HEK293 (cell line): ENCODE measurements around the gene PNPLA5.
A peak's percentile ranks its signal among the peaks of the same experiment; 100 is the strongest.

ENCODE experiments used
- CTCF ChIA-PET: fragments of 350-600 bp; formaldehyde crosslinking; extraction: SDS; loops from one replicate; lab custom pipeline; 2021; ENCODE audit warnings: antibody characterized with exemption; lab: Yijun Ruan, JAX
- POLR2A ChIA-PET: fragments of 300-600 bp; formaldehyde crosslinking; extraction: SDS; loops from one replicate; lab custom pipeline; 2020; ENCODE audit warnings: antibody characterized with exemption, inconsistent platforms; lab: Yijun Ruan, JAX
- H3K27ac ChIP-seq: fragments of 200-500 bp; sonication (Bioruptor generic); 2 replicates; pipeline ENCODE4 v1.5.1; 2014; ENCODE audit warnings: low read depth, low read length, control low read depth, inconsistent platforms; ENCODE audit errors: extremely low read depth
- H3K36me3 ChIP-seq, 2 experiments: fragments of 200-500 bp in 1 of 2; sonication (Bioruptor generic) in 1 of 2; 1 replicate in 1 of 2; 2 replicates in 1 of 2; pipeline ENCODE4 v1.5.1; 2014 to 2017; ENCODE audit warnings: inconsistent platforms in 2 of 2, low read length in 2 of 2; ENCODE audit not compliant: control insufficient read depth in 2 of 2, insufficient read depth in 1 of 2
- H3K4me1 ChIP-seq: fragments of 200-500 bp; sonication (Bioruptor generic); 2 replicates; pipeline ENCODE4 v1.5.1; 2014; ENCODE audit warnings: mild to moderate bottlenecking, low read length, inconsistent platforms; ENCODE audit not compliant: control insufficient read depth, insufficient read depth
- H3K4me3 ChIP-seq: 2 replicates; pipeline ENCODE4 v1.5.1; 2011; ENCODE audit warnings: low read depth, mild to moderate bottlenecking, control low read depth, low read length, moderate library complexity
- H3K9me3 ChIP-seq: fragments of 200-500 bp; sonication (Bioruptor generic); 2 replicates; pipeline ENCODE4 v1.5.1; 2014; ENCODE audit warnings: low read depth, low read length, inconsistent platforms; ENCODE audit not compliant: control insufficient read depth, insufficient read depth
- OSR2 ChIP-seq: fragments of 450-650 bp; formaldehyde crosslinking; IDR thresholded peaks from 2 replicates; pipeline ENCODE4 v1.5.1; 2016; ENCODE audit warnings: missing biosample characterization, missing genetic modification characterization
- ZFP69B ChIP-seq: fragments of 450-650 bp; formaldehyde crosslinking; IDR thresholded peaks from 2 replicates; pipeline ENCODE4 v1.5.1; 2016; ENCODE audit warnings: missing biosample characterization, missing genetic modification characterization
- ZNF132 ChIP-seq: fragments of 450-650 bp; formaldehyde crosslinking; IDR thresholded peaks from 2 replicates; pipeline ENCODE4 v1.5.1; 2017; ENCODE audit warnings: missing biosample characterization, missing genetic modification characterization, borderline replicate concordance
- ZNF350 ChIP-seq: fragments of 450-650 bp; formaldehyde crosslinking; IDR thresholded peaks from 2 replicates; pipeline ENCODE4 v1.5.0; 2017; ENCODE audit warnings: missing biosample characterization, mild to moderate bottlenecking, missing genetic modification characterization
- ZNF544 ChIP-seq: fragments of 450-650 bp; formaldehyde crosslinking; IDR thresholded peaks from 2 replicates; pipeline ENCODE4 v1.5.0; 2017; ENCODE audit warnings: missing biosample characterization, missing genetic modification characterization
- ZNF629 ChIP-seq: fragments of 450-650 bp; formaldehyde crosslinking; IDR thresholded peaks from 2 replicates; pipeline ENCODE4 v1.5.1; 2017; ENCODE audit warnings: missing biosample characterization, missing genetic modification characterization
- ZNF654 ChIP-seq: fragments of 450-650 bp; formaldehyde crosslinking; IDR thresholded peaks from 2 replicates; pipeline ENCODE4 v1.5.1; 2016; ENCODE audit warnings: low read depth, missing biosample characterization, missing genetic modification characterization
- ZNF660 ChIP-seq: fragments of 450-650 bp; IDR thresholded peaks from 2 replicates; pipeline ENCODE4 v1.5.1; 2018; ENCODE audit warnings: missing biosample characterization, mild to moderate bottlenecking, missing genetic modification characterization
- ZNF76 ChIP-seq: fragments of 450-650 bp; formaldehyde crosslinking; IDR thresholded peaks from 2 replicates; pipeline ENCODE4; 2016; ENCODE audit warnings: low read depth, missing biosample characterization, missing genetic modification characterization, borderline replicate concordance
- ZNF837 ChIP-seq: fragments of 450-650 bp; formaldehyde crosslinking; IDR thresholded peaks from 2 replicates; pipeline ENCODE4 v1.5.1; 2016; ENCODE audit warnings: missing biosample characterization, missing genetic modification characterization
- TF ChIP-seq, protein P1 (sequence below): fragments of 450-650 bp; formaldehyde crosslinking; IDR thresholded peaks from 2 replicates; pipeline ENCODE4 v1.5.1; 2016; ENCODE audit warnings: missing biosample characterization, missing genetic modification characterization
- TF ChIP-seq, protein P2 (sequence below): fragments of 450-650 bp; formaldehyde crosslinking; IDR thresholded peaks from 2 replicates; pipeline ENCODE4 v1.5.1; 2017; ENCODE audit warnings: missing biosample characterization, missing genetic modification characterization
- TF ChIP-seq, protein P3 (sequence below): fragments of 450-650 bp; formaldehyde crosslinking; IDR thresholded peaks from 2 replicates; pipeline ENCODE4 v1.5.1; 2016; ENCODE audit warnings: missing biosample characterization, missing genetic modification characterization, low read depth
- TF ChIP-seq, protein P4 (sequence below): fragments of 450-650 bp; formaldehyde crosslinking; IDR thresholded peaks from 2 replicates; pipeline ENCODE4 v1.5.1; 2016; ENCODE audit warnings: missing biosample characterization, missing genetic modification characterization, borderline replicate concordance

The PNPLA5 gene

DNA sequence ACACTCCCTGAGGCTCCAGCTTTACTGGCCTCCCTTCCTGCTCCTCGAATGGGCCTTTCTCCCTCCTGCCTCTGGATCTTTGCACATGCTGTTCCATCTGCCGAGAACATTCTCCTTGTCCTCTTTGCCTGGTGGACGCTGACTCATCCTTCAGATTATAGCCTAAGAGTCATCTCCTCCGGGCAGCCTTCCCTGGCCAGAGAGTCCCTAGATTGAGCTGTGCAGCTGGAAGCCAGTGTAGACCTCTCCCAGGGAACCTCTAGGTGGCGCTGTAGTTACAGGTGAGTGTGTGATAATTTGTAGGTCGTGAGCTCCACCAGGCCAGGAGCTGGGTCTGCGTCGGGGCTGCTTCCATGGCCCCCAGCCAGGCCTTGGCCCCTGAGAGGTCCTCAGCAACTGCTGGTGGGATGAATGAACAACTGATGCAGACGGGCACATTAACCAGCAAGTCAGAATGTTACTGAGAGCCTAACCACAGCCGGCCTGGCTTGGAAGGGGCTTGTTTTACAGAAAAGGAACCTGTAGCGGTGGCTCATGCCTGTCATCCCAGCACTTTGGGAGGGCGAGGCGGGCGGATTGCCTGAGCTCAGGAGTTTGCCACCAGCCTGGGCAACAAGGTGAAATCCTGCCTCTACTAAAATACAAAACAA is 8.7 kb downstream of the PNPLA5 start (continued):
- TF ChIP-seq, protein P1, sequence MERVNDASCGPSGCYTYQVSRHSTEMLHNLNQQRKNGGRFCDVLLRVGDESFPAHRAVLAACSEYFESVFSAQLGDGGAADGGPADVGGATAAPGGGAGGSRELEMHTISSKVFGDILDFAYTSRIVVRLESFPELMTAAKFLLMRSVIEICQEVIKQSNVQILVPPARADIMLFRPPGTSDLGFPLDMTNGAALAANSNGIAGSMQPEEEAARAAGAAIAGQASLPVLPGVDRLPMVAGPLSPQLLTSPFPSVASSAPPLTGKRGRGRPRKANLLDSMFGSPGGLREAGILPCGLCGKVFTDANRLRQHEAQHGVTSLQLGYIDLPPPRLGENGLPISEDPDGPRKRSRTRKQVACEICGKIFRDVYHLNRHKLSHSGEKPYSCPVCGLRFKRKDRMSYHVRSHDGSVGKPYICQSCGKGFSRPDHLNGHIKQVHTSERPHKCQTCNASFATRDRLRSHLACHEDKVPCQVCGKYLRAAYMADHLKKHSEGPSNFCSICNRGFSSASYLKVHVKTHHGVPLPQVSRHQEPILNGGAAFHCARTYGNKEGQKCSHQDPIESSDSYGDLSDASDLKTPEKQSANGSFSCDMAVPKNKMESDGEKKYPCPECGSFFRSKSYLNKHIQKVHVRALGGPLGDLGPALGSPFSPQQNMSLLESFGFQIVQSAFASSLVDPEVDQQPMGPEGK: 0 out of 2 replicates have a peak, but pooled peaks have one; percentile 25
- peak; percentile 77 for TF ChIP-seq ZNF654 (tag by site-specific recombination)
- no peak for TF ChIP-seq OSR2 (tag by site-specific recombination)
- TF ChIP-seq, protein P2, sequence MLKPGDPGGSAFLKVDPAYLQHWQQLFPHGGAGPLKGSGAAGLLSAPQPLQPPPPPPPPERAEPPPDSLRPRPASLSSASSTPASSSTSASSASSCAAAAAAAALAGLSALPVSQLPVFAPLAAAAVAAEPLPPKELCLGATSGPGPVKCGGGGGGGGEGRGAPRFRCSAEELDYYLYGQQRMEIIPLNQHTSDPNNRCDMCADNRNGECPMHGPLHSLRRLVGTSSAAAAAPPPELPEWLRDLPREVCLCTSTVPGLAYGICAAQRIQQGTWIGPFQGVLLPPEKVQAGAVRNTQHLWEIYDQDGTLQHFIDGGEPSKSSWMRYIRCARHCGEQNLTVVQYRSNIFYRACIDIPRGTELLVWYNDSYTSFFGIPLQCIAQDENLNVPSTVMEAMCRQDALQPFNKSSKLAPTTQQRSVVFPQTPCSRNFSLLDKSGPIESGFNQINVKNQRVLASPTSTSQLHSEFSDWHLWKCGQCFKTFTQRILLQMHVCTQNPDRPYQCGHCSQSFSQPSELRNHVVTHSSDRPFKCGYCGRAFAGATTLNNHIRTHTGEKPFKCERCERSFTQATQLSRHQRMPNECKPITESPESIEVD: no peak
- peak; percentile 7; the same call in 1 of the 2 replicates for TF ChIP-seq ZNF76 (tag by site-specific recombination)
- no peak for TF ChIP-seq ZNF660 (tag by site-specific recombination)
- peak; percentile 22; the same call in 1 of the 2 replicates for TF ChIP-seq ZNF629 (tag by site-specific recombination)
- no peak for TF ChIP-seq ZNF544 (tag by site-specific recombination)
- TF ChIP-seq, protein P3, sequence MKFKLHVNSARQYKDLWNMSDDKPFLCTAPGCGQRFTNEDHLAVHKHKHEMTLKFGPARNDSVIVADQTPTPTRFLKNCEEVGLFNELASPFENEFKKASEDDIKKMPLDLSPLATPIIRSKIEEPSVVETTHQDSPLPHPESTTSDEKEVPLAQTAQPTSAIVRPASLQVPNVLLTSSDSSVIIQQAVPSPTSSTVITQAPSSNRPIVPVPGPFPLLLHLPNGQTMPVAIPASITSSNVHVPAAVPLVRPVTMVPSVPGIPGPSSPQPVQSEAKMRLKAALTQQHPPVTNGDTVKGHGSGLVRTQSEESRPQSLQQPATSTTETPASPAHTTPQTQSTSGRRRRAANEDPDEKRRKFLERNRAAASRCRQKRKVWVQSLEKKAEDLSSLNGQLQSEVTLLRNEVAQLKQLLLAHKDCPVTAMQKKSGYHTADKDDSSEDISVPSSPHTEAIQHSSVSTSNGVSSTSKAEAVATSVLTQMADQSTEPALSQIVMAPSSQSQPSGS: no peak

DNA sequence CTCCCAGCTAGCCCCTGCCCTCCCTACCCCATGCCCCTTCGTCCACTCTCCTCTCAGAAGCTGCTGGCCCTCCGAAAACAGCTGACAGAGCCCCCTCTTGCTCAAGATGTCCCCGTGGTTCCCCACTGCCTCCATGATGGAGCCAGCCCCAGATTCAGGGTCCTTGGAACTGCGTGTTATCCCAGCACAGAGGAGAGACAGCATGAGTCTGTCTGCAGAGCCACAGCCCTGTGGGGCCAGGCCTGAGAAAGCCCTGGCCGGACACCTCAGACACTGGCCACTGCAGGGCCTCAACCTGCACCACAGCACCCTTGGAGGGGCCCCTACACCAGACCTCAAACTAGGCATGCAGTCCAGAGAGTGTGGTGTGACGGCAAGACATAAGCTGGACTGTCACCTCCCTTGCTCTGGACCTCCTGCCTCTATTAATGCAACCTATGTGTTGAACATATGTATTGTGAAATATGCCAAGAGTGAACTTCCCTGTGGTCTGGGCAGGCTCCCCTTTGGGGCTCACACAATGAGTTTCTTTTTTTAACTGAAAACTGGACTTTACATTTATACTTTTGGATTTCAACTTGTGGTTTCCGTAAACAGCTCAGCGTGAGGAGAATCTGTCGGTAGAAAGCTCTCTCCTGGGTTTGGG is 9.6 kb downstream of the PNPLA5 start:
- ChIA-PET POLR2A (interaction anchor here (1.1 kb wide), 1 partner anchor 70 kb away, joined by 4 read pairs; the partner anchor contains the start of gene EFCAB6), CTCF (interaction anchor here (0.6 to 4.6 kb wide), 37 partner anchors 9 to 1340 kb away, joined by 3 to 109 read pairs (median 4); partner anchors contain the start of genes PNPLA5 and SULT4A1)

More for the DNA sequence above, 9.6 kb downstream of the PNPLA5 start:
- Histone ChIP-seq H3K27ac (no peak overlapping the region), H3K4me1 (no peaks in the 10 kb centered on the region), H3K4me3 (no peak overlapping the region), H3K9me3 (no peaks in the 10 kb centered on the region), H3K36me3 (no peaks in the 10 kb centered on the region)
- TF ChIP-seq ZNF837 (tag by site-specific recombination) (no peak), ZNF132 (tag by site-specific recombination) (no peak), ZFP69B (tag by site-specific recombination) (no peak), ZNF350 (tag by site-specific recombination) (no peak)
- TF ChIP-seq, protein P4, sequence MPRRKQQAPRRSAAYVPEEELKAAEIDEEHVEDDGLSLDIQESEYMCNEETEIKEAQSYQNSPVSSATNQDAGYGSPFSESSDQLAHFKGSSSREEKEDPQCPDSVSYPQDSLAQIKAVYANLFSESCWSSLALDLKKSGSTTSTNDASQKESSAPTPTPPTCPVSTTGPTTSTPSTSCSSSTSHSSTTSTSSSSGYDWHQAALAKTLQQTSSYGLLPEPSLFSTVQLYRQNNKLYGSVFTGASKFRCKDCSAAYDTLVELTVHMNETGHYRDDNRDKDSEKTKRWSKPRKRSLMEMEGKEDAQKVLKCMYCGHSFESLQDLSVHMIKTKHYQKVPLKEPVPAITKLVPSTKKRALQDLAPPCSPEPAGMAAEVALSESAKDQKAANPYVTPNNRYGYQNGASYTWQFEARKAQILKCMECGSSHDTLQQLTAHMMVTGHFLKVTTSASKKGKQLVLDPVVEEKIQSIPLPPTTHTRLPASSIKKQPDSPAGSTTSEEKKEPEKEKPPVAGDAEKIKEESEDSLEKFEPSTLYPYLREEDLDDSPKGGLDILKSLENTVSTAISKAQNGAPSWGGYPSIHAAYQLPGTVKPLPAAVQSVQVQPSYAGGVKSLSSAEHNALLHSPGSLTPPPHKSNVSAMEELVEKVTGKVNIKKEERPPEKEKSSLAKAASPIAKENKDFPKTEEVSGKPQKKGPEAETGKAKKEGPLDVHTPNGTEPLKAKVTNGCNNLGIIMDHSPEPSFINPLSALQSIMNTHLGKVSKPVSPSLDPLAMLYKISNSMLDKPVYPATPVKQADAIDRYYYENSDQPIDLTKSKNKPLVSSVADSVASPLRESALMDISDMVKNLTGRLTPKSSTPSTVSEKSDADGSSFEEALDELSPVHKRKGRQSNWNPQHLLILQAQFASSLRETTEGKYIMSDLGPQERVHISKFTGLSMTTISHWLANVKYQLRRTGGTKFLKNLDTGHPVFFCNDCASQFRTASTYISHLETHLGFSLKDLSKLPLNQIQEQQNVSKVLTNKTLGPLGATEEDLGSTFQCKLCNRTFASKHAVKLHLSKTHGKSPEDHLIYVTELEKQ (tag by site-specific recombination): no peak
- TF ChIP-seq, protein P1: no peak
